Posterior vena cava (tissue), 2 donors: ENCODE results near the gene KCND3. TPM values are rescaled to one million over a fixed set of nuclear protein-coding genes. Genes with fewer than 3 reads are reported as not detected.

Experiments
- DNase-seq: peaks from one replicate; pipeline ENCODE4 v3.0.0-alpha.2; 2020; ENCODE audit warnings: low spot score
- intact Hi-C, 2 donors: fragments of 100-400 bp; cut with DNase I; formaldehyde crosslinking; loops; one replicate each; pipeline versions ENCODE4 v1.14.1 to v1.14.2; 2022 to 2023
- total RNA-seq, 2 donors: library from RNA; stranded (reverse); fragmentation: NEBNext Ultra II Directional; extraction: Animal tissue kit (Norgen Biotek cat#: 25700); gene quantifications; one replicate each; pipeline ENCODE4 v1.2.1, GENCODE V29; 2021
- donor health status: DM: yes; HTN: yes; CAD: no.
- donor health status: DM: yes; HTN: yes; CAD: no.

Gene KCND3
- total RNA-seq, 2 donors from 2014 or later = 24.6 to 27.8 TPM

- intact Hi-C loops = no loop called here
These were observed 213.5 kb downstream of the KCND3 start for GRCh38 chr1:111775966-111776365.

GRCh38 chr1:111770916-111771315 lies 218.6 kb downstream of the KCND3 start:
- intact Hi-C loops = no loop called here
- DNase-seq = no peak

More at GRCh38 chr1:111775966-111776365, 213.5 kb downstream of the KCND3 start:
- DNase-seq = no peak

GRCh38 chr1:111769517-111770146 lies 219.8 kb downstream of the KCND3 start:
- no peak for DNase-seq
- intact Hi-C loops = loop anchor here in 1 of 2 donors (5.0 kb wide), 1 partner anchor 287 kb away; no protein-coding TSS in a partner anchor

GRCh38 chr1:111768625-111769024 lies 220.8 kb downstream of the KCND3 start:
- intact Hi-C loops = loop anchor here in 1 of 2 donors (5.0 kb wide), 1 partner anchor 286 kb away; no protein-coding TSS in a partner anchor
- no peak for DNase-seq

GRCh38 chr1:111768023-111768422 lies 221.4 kb downstream of the KCND3 start:
- DNase-seq = no peak
- intact Hi-C loops = loop anchor here in 1 of 2 donors (5.0 kb wide), 1 partner anchor 286 kb away; no protein-coding TSS in a partner anchor

GRCh38 chr1:111762332-111762731 lies 227.1 kb downstream of the KCND3 start:
- no peak for DNase-seq
- intact Hi-C loops = no loop called here

- intact Hi-C loops = no loop called here
- no peak for DNase-seq
These were observed 227.8 kb downstream of the KCND3 start for GRCh38 chr1:111761717-111762116.

GRCh38 chr1:111758373-111758772 lies 231.1 kb downstream of the KCND3 start:
- DNase-seq = no peak
- intact Hi-C loops = loop anchor here in 1 of 2 donors (10.0 kb wide), 1 partner anchor 274 kb away; no protein-coding TSS in a partner anchor

- no peak for DNase-seq
These were observed 233.3 kb downstream of the KCND3 start for GRCh38 chr1:111756124-111756513.

GRCh38 chr1:111755331-111756123 lies 233.9 kb downstream of the KCND3 start, which contains the start of gene DDX20:
DDX20 (plus strand) TSS chr1:111755901; CDS start chr1:111755925, 24 bp downstream.
- intact Hi-C loops = loop anchor here in 1 of 2 donors (10.0 kb wide), 1 partner anchor 271 kb away; no protein-coding TSS in a partner anchor
- peak; percentile 98 for DNase-seq

More at GRCh38 chr1:111756124-111756513, 233.3 kb downstream of the KCND3 start:
- intact Hi-C loops = loop anchor here in 1 of 2 donors (10.0 kb wide), 1 partner anchor 271 kb away; no protein-coding TSS in a partner anchor

- no peak for DNase-seq
- intact Hi-C loops = loop anchor here (5.0 to 10.0 kb wide), 2 partner anchors 38 to 270 kb away; no protein-coding TSS in a partner anchor
These were observed 234.5 kb downstream of the KCND3 start for GRCh38 chr1:111754984-111755330.

- DNase-seq = no peak
- intact Hi-C loops = loop anchor here (5.0 to 10.0 kb wide), 2 partner anchors 35 to 267 kb away; no protein-coding TSS in a partner anchor
These were observed 237.4 kb downstream of the KCND3 start for GRCh38 chr1:111751906-111752575.

GRCh38 chr1:111750856-111751255 lies 238.6 kb downstream of the KCND3 start:
- DNase-seq = no peak
- intact Hi-C loops = loop anchor here (5.0 to 10.0 kb wide), 2 partner anchors 34 to 266 kb away; no protein-coding TSS in a partner anchor

- intact Hi-C loops = loop anchor here (5.0 to 10.0 kb wide), 3 partner anchors 32 to 265 kb away; partner anchors contain the start of genes ADORA3 (in 1 of the 2) and TMIGD3 (in 1 of the 2)
- no peak for DNase-seq
These were observed 239.8 kb downstream of the KCND3 start for GRCh38 chr1:111749628-111750027.

GRCh38 chr1:111747947-111748346 lies 241.5 kb downstream of the KCND3 start:
- intact Hi-C loops = loop anchor here in 1 of 2 donors (10.0 kb wide), 1 partner anchor 243 kb away; the partner anchor contains the start of genes ADORA3 and TMIGD3
- DNase-seq = no peak

- intact Hi-C loops = loop anchor here in 1 of 2 donors (10.0 kb wide), 1 partner anchor 243 kb away; the partner anchor contains the start of genes ADORA3 and TMIGD3
- no peak for DNase-seq
These were observed 242.2 kb downstream of the KCND3 start for GRCh38 chr1:111747282-111747734.

- no peak for DNase-seq
- intact Hi-C loops = loop anchor here in 1 of 2 donors (10.0 kb wide), 1 partner anchor 242 kb away; the partner anchor contains the start of genes ADORA3 and TMIGD3
These were observed 242.9 kb downstream of the KCND3 start for GRCh38 chr1:111746614-111746999.
